ENCODE results near the gene CYP2B6.
"Not testable (repeated sequence)": the region's sequence is repeated elsewhere in the genome, so short reads cannot be mapped to it uniquely, and the experiment has no call there.

Gene CYP2B6

DNA sequence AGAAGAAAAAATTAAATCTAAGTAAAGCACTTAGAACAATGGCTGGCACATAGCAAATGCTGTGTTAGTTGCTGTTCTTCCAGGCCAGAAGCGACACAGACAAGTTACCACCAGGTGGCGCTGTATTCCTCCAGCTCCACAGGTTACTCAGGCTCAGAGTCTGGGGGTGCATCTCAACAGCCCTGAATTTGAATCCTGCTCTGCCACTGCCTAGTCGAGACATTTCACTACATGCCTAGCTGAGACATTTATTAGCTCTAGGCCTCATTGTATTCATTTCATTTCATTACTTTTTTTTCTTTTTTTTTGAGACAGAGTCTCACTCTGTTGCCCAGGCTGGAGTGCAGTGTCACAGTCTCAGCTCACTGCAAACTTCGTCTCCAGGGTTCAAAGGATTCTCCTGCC lies 16.4 kb upstream of the CYP2B6 start:
- Histone ChIP-seq H3K36me3 (ENCODE audit: low read depth) (no peaks in the 10 kb centered on the region), H3K4me3 (ENCODE audit: severe bottlenecking) (no peak overlapping the region), H3K27me3 (ENCODE audit: insufficient read depth, poor library complexity, severe bottlenecking) (no peaks in the 10 kb centered on the region), H3K4me1 (ENCODE audit: insufficient read depth, poor library complexity, severe bottlenecking) (no peaks in the 10 kb centered on the region), H3K9me3 (ENCODE audit: severe bottlenecking) (no peaks in the 10 kb centered on the region), H3K27ac (ENCODE audit: poor library complexity, severe bottlenecking) (no peak overlapping the region)
- TF ChIP-seq, protein P1, sequence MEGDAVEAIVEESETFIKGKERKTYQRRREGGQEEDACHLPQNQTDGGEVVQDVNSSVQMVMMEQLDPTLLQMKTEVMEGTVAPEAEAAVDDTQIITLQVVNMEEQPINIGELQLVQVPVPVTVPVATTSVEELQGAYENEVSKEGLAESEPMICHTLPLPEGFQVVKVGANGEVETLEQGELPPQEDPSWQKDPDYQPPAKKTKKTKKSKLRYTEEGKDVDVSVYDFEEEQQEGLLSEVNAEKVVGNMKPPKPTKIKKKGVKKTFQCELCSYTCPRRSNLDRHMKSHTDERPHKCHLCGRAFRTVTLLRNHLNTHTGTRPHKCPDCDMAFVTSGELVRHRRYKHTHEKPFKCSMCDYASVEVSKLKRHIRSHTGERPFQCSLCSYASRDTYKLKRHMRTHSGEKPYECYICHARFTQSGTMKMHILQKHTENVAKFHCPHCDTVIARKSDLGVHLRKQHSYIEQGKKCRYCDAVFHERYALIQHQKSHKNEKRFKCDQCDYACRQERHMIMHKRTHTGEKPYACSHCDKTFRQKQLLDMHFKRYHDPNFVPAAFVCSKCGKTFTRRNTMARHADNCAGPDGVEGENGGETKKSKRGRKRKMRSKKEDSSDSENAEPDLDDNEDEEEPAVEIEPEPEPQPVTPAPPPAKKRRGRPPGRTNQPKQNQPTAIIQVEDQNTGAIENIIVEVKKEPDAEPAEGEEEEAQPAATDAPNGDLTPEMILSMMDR (IDR thresholded peaks at IDR 0.05; ENCODE audit: poor library complexity, severe bottlenecking) = peak; percentile 83
- ATAC-seq (ENCODE audit: low read depth) (peak; percentile 63; the same call in 2 of the 3 replicates), DNase-seq (ENCODE audit: low spot score) (no peak)

- Histone ChIP-seq H3K4me3 (ENCODE audit: severe bottlenecking) (no peak overlapping the region), H3K9me3 (ENCODE audit: severe bottlenecking) (no peaks in the 10 kb centered on the region), H3K27me3 (ENCODE audit: insufficient read depth, poor library complexity, severe bottlenecking) (no peaks in the 10 kb centered on the region), H3K36me3 (ENCODE audit: low read depth) (no peaks in the 10 kb centered on the region), H3K27ac (ENCODE audit: poor library complexity, severe bottlenecking) (no peak overlapping the region), H3K4me1 (ENCODE audit: insufficient read depth, poor library complexity, severe bottlenecking) (no peaks in the 10 kb centered on the region)
- DNase-seq (ENCODE audit: low spot score) (no peak), ATAC-seq (ENCODE audit: low read depth) (no peak)
- TF ChIP-seq, protein P1 (IDR thresholded peaks at IDR 0.05; ENCODE audit: poor library complexity, severe bottlenecking) = no peak
Observed at GRCh38 chr19:40976134-40976533, 14.9 kb upstream of the CYP2B6 start.

DNA sequence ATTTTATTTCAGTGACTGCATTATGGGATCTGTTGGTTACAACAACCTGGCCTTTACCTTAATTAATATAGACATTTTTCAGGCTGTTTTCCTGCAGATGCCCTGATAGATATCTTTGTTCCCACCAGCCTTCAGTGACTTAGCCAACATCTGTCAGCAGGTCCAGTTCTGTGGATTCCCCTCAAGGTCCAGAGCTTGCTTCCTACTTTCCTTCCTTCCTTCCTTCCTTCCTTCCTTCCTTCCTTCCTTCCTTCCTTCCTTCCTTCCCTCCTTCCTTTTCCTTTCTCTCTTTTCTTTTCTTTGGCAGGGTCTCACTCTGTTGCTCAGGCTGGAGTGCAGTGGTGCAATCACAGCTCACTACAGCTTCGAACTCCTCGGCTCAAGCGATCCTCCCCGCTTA lies 14.4 kb upstream of the CYP2B6 start:
- DNase-seq (ENCODE audit: low spot score) = no peak
- Histone ChIP-seq H3K36me3 (ENCODE audit: low read depth) (no peaks in the 10 kb centered on the region), H3K4me3 (ENCODE audit: severe bottlenecking) (no peak overlapping the region), H3K27ac (ENCODE audit: poor library complexity, severe bottlenecking) (no peak overlapping the region), H3K27me3 (ENCODE audit: insufficient read depth, poor library complexity, severe bottlenecking) (no peaks in the 10 kb centered on the region), H3K9me3 (ENCODE audit: severe bottlenecking) (no peaks in the 10 kb centered on the region), H3K4me1 (ENCODE audit: insufficient read depth, poor library complexity, severe bottlenecking) (no peaks in the 10 kb centered on the region)
- TF ChIP-seq, protein P1 (IDR thresholded peaks at IDR 0.05; ENCODE audit: poor library complexity, severe bottlenecking) = no peak
- no peak for ATAC-seq (ENCODE audit: low read depth)

DNA sequence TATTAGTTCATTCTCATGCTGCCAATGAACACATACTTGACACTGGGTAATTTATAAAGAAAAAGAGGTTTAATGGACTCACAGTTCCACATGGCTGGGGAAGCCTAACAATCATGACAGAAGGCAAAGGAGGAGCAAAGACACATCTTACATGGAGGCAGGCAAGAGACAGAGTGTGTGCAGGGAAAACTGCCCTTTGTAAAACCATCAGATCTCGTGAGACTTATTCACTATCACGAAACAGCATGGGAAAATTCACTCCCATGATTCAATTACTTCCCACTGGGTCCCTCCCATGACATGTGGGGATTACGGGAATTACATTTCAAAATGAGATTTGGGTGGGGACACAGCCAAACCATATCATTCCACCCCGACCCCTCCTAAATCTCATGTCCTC lies 11.3 kb upstream of the CYP2B6 start:
- not testable (repeated sequence) for H3K9me3 ChIP-seq (ENCODE audit: severe bottlenecking); H3K4me1 ChIP-seq (ENCODE audit: insufficient read depth, poor library complexity, severe bottlenecking); DNase-seq (ENCODE audit: low spot score); H3K27ac ChIP-seq (ENCODE audit: poor library complexity, severe bottlenecking); ATAC-seq (ENCODE audit: low read depth); H3K4me3 ChIP-seq (ENCODE audit: severe bottlenecking); H3K27me3 ChIP-seq (ENCODE audit: insufficient read depth, poor library complexity, severe bottlenecking); H3K36me3 ChIP-seq (ENCODE audit: low read depth)

GRCh38 chr19:40980743-40981442 lies 10.2 kb upstream of the CYP2B6 start:
- not testable (repeated sequence) for H3K4me1 ChIP-seq (ENCODE audit: insufficient read depth, poor library complexity, severe bottlenecking); H3K9me3 ChIP-seq (ENCODE audit: severe bottlenecking); DNase-seq (ENCODE audit: low spot score); H3K27me3 ChIP-seq (ENCODE audit: insufficient read depth, poor library complexity, severe bottlenecking); H3K27ac ChIP-seq (ENCODE audit: poor library complexity, severe bottlenecking); H3K4me3 ChIP-seq (ENCODE audit: severe bottlenecking); ATAC-seq (ENCODE audit: low read depth); H3K36me3 ChIP-seq (ENCODE audit: low read depth)

GRCh38 chr19:40981591-40981990 lies 9.5 kb upstream of the CYP2B6 start:
- TF ChIP-seq, protein P1 (IDR thresholded peaks at IDR 0.05; ENCODE audit: poor library complexity, severe bottlenecking) = no peak
- H3K4me3 ChIP-seq (ENCODE audit: severe bottlenecking) = no peak overlapping the region
- no peaks in the 10 kb centered on the region for H3K9me3 ChIP-seq (ENCODE audit: severe bottlenecking)
- no peaks in the 10 kb centered on the region for H3K4me1 ChIP-seq (ENCODE audit: insufficient read depth, poor library complexity, severe bottlenecking)
- ATAC-seq (ENCODE audit: low read depth) (no peak), DNase-seq (ENCODE audit: low spot score) (no peak)
- H3K27ac ChIP-seq (ENCODE audit: poor library complexity, severe bottlenecking) = no peak overlapping the region
- no peaks in the 10 kb centered on the region for H3K36me3 ChIP-seq (ENCODE audit: low read depth)
- no peaks in the 10 kb centered on the region for H3K27me3 ChIP-seq (ENCODE audit: insufficient read depth, poor library complexity, severe bottlenecking)

Data from RWPE2 (cell line).